ENCODE measurements around the gene TRIM28.

The TRIM28 gene

DNA sequence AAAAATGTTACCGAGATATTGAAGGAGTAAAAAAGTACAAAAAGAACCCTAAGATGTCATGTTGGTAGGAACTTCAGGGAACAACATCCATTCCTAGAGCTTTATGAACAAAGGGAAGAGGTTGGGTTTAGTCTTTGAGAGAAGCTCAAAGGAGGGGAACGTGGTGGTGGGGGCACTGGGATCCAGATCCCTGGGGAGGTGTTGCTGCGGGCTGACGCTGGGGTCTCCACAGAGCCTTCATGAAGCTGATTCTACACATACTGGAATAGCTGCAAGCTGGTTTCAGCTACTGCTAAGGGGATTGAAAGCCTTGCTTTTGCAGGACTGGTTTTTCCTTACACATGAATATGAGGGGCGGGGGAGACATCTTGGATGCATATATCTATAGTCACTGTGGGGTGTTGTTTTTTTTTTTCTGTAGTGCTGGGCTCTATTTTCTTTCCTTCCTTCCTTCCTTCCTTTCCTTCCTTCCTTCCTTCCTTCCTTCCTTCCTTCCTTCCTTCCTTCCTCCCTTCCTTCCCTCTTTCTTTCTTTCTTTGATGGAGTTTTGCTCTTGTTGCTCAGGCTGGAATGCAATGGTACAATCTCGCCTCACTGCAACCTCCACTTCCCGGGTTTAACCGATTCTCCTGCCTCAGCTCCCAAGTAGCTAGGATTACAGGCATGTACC, 35.7 kb downstream of the TRIM28 start:
- DNase-seq (ENCODE audit: low spot score): no peak

DNA sequence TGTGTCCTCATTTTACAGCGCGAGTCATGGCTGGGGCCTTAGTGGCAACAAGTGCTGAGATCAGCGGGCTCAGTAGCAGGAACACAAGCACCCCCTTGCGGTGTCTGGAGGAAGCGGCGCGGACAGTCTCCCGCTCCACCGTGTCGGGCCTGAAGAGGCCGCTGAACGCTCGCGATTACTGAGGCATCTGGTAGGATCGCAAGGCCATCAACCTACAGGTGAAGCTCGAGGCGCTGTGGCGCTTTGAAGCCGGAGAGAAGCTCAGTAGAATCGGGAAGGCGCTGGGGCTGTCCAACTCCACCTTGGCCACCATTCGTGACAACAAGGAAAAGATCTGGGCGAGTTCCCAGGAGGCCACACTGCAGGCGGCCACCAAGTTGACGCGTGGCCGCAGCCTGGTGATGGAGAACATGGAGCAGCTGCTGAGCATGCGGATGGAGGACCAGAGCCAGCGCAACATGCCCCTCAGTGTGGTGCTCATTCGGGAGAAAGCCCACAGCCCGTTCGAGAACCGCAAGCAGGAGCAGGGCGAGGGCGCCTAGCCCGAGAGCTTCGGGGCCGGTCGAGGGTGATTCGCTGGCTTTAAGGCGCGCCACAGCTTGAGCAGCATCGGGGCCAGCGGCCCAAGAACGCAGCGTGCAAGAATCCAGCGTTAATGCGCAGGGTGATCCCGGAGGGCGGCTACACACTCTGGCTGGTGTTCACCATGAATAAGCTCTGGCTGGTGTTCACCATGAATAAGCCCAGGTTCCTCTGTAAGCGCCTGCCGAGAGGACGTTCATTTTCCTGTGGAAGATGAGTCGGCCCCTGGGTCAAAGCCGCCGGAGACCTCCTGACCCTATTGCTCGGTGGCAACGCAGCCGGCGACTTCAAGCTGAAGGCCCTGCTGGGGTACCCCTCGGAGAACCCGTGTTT, 37.6 kb downstream of the TRIM28 start:
- DNase-seq (ENCODE audit: low spot score): peak; percentile 90

DNA sequence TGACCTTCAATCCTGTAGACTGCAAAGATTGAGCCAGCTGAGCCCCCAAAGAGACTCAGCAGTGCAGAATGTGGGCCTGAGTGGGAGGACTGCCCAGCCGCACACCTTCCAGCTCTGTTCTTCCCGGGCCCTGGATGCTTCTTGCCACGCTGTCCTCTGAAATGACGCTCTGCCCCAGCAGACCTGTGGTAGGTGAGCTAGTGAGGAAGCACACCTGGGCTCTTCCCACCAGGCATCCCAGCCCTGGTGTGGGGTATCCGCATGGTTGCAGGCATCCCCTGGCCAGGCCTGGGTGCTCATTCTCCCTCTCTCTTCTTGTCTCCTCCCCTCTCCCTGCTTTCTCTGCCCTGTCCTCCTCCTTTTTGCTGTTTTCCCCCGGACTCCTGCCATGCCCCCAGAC, 39.1 kb downstream of the TRIM28 start:
- DNase-seq (ENCODE audit: low spot score): no peak

DNA sequence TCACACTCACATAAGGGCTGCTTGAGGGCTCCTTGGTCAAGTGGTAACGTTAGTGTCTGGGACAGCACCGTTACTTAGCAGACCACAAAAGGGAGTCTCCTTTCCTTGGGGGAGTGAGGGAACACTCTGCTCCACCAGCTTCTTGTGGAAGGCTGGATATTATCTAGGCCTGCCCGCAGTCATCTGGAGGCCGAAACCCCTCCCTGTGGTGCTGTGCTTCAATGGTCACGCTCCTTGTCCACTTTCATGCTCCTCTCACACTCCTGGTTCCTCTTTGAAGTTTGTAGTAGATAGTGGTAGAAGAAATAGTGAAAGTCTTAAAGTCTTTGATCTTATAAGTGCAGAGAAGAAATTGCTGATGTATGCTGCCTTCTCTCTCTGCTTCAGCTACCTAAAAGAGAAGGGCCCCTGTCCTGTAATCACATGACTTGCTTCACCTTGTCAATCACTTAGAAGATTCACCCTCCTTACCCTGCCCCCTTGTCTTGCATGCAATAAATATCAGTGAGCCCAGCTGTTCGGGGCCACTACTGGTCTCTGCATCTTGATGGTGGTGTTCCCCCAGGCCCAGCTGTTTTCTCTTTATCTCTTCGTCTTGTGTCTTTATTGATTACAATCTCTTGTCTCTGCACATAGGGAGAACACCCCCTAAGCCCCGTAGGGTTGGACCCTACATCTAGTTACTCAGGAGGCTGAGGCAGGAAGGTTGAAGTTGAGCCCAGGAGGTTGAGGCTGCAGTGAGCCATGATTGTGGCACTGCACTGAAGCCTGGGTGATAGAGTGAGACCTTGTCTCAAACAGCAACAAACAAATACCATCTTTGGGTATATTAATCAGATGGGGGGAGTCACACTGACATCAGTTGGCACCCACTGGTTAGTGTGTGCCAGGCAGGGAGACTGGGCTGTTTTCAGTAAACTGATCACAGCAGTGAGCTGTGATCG, 40.9 kb downstream of the TRIM28 start:
- DNase-seq (ENCODE audit: low spot score): no peak

DNA sequence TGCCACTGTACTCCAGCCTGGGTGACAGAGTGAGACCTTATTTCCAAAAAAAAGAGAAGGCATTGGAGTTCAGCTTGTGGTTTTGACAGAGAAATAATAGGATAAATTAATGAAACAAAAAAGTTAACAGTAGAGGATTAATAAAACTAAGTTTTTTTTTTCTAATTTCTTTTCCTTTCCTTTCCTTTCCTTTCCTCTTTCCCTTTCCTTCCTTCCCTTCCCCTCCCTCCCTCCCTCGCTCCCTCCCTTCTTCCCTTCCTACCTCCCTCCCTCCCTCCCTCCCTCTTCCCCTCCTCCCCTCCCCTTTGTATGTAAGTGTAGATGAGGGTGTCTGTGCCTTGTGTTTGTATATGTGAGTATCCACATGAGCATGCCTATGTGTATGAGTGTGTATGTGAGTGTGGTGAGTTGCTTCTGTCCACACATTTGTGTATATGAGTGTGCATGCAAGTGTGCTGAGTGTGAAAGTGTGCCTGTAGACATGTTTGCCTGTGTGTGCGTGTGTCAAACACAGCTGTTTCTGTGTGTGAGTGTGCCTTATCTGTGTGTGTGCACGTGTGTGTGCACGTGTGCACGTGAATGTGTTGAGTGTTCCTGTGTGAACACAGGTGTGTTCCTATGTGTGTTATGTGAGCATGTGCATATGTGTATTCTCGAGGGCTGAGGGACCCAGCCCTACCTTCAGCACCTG, 41.7 kb downstream of the TRIM28 start:
- DNase-seq (ENCODE audit: low spot score): no peak

DNA sequence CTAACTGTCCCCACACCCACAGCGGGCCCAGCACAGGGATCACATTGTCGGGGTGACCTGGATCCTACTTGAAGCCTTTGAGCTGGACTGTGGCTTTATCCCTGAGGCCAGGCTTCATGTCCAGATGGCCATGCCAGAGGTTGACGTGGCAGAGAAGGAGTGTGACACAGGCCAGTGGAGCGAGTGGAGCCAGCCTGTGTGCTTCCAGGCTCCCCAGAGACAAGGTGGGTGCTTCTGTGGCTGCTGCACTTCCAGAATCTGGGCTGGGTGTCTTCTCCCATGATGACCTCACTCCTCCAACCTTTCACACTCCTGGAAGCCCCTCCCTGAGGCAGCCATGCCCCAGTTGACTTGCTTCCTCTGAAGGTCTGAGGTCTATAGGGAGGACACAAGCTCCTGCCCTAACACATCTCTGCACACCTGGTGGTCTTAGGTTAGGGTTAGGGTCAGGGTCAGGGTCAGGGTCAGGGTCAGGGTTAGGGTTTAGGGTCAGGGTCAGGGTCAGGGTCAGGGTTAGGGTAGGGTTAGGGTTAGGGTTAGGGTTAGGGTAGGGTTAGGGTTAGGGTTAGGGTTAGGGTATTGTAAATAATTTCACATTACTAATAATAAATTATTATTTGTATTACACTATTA, 42.4 kb downstream of the TRIM28 start:
- no peak for DNase-seq (ENCODE audit: low spot score)
